Type B pancreatic cell (in vitro differentiated cells): Measurements from ENCODE around the gene RAB40B. TPM values are rescaled to one million over a fixed set of nuclear protein-coding genes. Genes with fewer than 3 reads are reported as not detected.

ENCODE experiments used
- DNase-seq: peaks from one replicate; pipeline ENCODE4 v3.0.0; 2021; ENCODE audit warnings: mixed read lengths; ENCODE audit not compliant: unreplicated experiment; ENCODE audit errors: extremely low spot score
- H3K27ac Mint-ChIP-seq: 2 replicates; pipeline ENCODE4 v1.8.0; 2021; ENCODE audit warnings: mild to moderate bottlenecking, mixed read lengths
- H3K27me3 Mint-ChIP-seq: 2 replicates; pipeline ENCODE4 v1.8.0; 2021; ENCODE audit warnings: mixed read lengths
- H3K36me3 Mint-ChIP-seq: 2 replicates; pipeline ENCODE4 v1.8.0; 2021; ENCODE audit warnings: mixed read lengths
- H3K4me1 Mint-ChIP-seq: one replicate; pipeline ENCODE4 v1.8.0; 2021; ENCODE audit warnings: mixed read lengths; ENCODE audit not compliant: unreplicated experiment
- H3K4me3 Mint-ChIP-seq: 2 replicates; pipeline ENCODE4 v1.8.0; 2021; ENCODE audit warnings: mild to moderate bottlenecking, mixed read lengths
- H3K9me3 Mint-ChIP-seq: 2 replicates; pipeline ENCODE4 v1.8.0; 2021; ENCODE audit warnings: mixed read lengths
- total RNA-seq: library from RNA; stranded (reverse); gene quantifications from 2 replicates; pipeline ENCODE4 v1.2.1, GENCODE V29; 2021; ENCODE audit warnings: low replicate concordance
- TF ChIP-seq, protein P1 (sequence below): fragments of 200-600 bp; sonication (generic); conservative IDR thresholded peaks from 2 replicates; pipeline ENCODE4 v1.5.0; 2021; ENCODE audit warnings: antibody characterized with exemption, mild to moderate bottlenecking

Gene RAB40B
- total RNA-seq, 1 donor from 2014 or later: 16.7 TPM

- TF ChIP-seq, protein P1, sequence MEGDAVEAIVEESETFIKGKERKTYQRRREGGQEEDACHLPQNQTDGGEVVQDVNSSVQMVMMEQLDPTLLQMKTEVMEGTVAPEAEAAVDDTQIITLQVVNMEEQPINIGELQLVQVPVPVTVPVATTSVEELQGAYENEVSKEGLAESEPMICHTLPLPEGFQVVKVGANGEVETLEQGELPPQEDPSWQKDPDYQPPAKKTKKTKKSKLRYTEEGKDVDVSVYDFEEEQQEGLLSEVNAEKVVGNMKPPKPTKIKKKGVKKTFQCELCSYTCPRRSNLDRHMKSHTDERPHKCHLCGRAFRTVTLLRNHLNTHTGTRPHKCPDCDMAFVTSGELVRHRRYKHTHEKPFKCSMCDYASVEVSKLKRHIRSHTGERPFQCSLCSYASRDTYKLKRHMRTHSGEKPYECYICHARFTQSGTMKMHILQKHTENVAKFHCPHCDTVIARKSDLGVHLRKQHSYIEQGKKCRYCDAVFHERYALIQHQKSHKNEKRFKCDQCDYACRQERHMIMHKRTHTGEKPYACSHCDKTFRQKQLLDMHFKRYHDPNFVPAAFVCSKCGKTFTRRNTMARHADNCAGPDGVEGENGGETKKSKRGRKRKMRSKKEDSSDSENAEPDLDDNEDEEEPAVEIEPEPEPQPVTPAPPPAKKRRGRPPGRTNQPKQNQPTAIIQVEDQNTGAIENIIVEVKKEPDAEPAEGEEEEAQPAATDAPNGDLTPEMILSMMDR: no peak
Observed at GRCh38 chr17:82703036-82703745, 4.7 kb upstream of the RAB40B start.

GRCh38 chr17:82702231-82702927 lies 3.9 kb upstream of the RAB40B start:
- DNase-seq: no peak
- no peaks in the 10 kb centered on the region for H3K9me3 Mint-ChIP-seq
- peak overlapping the region; percentile 33 for H3K27ac Mint-ChIP-seq
- TF ChIP-seq, protein P1: no peak
- H3K36me3 Mint-ChIP-seq: no peaks in the 10 kb centered on the region
- H3K27me3 Mint-ChIP-seq: peaks cover 4% of the 10 kb centered on the region
- no peaks in the 10 kb centered on the region for H3K4me1 Mint-ChIP-seq
- H3K4me3 Mint-ChIP-seq: peak overlapping the region; percentile 28

More at GRCh38 chr17:82703036-82703745, 4.7 kb upstream of the RAB40B start:
- no peak overlapping the region for H3K4me3 Mint-ChIP-seq
- no peak overlapping the region for H3K27ac Mint-ChIP-seq
- no peak for DNase-seq
- H3K36me3 Mint-ChIP-seq: no peaks in the 10 kb centered on the region
- H3K4me1 Mint-ChIP-seq: no peaks in the 10 kb centered on the region
- H3K9me3 Mint-ChIP-seq: no peaks in the 10 kb centered on the region
- peaks cover 4% of the 10 kb centered on the region for H3K27me3 Mint-ChIP-seq

DNA sequence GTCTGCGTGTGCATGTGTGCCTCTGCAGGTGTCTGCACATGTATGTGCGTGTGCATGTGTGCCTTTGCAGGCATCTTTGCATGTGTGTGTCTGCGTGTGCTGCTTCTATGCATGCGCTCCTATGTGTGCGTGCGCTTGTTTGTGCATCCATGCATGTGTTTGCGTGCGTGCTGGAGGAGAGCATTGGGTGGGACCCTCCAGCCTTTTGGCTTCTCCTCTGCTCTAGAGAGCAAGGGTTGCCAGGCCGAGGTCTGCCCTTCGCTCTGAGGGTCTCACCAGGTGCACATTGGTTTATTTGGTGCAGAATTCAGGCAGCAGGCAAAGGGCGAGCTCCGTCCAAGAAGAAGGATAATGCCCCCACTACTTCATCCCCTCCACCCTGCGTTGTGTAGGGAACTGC lies 1.1 kb upstream of the RAB40B start:
- peaks cover 4% of the 10 kb centered on the region for H3K9me3 Mint-ChIP-seq
- peaks cover 15% of the 10 kb centered on the region for H3K27me3 Mint-ChIP-seq
- TF ChIP-seq, protein P1: no peak
- peaks cover 4% of the 10 kb centered on the region for H3K36me3 Mint-ChIP-seq
- DNase-seq: no peak
- no peak overlapping the region for H3K27ac Mint-ChIP-seq
- H3K4me3 Mint-ChIP-seq: peak overlapping the region; percentile 93
- no peaks in the 10 kb centered on the region for H3K4me1 Mint-ChIP-seq

- TF ChIP-seq, protein P1: no peak
- Mint-ChIP-seq H3K9me3 (peaks cover 7% of the 10 kb centered on the region), H3K4me3 (peak overlapping the region; percentile 93), H3K36me3 (peaks cover 6% of the 10 kb centered on the region), H3K4me1 (no peaks in the 10 kb centered on the region), H3K27ac (peak overlapping the region; percentile 36), H3K27me3 (peaks cover 15% of the 10 kb centered on the region)
- no peak for DNase-seq
Observed at GRCh38 chr17:82698974-82699442, 510 bp upstream of the RAB40B start.

DNA sequence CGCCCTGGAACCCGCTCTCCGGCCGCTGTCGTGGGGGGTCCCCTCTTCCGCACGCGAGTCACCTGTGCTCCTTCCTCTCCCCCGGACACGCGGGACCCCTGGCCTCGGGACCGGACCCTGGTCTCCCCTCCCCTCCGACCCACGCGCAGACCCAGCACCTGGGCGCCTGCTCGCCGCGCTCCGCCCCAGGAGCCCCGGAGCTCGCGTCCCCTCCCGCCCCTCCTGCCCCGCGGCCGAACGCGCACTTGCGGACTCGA lies 762 bp downstream of the RAB40B start:
- H3K27me3 Mint-ChIP-seq: peaks cover 15% of the 10 kb centered on the region
- H3K4me3 Mint-ChIP-seq: peak overlapping the region; percentile 72
- H3K36me3 Mint-ChIP-seq: peaks cover 10% of the 10 kb centered on the region
- H3K4me1 Mint-ChIP-seq: peaks cover 5% of the 10 kb centered on the region
- TF ChIP-seq, protein P1: no peak
- peaks cover 7% of the 10 kb centered on the region for H3K9me3 Mint-ChIP-seq
- no peak overlapping the region for H3K27ac Mint-ChIP-seq
- DNase-seq: no peak
